ENCODE data around the gene ADGRF1. TPM values are rescaled to one million over a fixed set of nuclear protein-coding genes. Genes with fewer than 3 reads are reported as not detected.

The ADGRF1 gene
- total RNA-seq, 1 experiment from 2014 or later: 104 TPM

GRCh38 chr6:47026679-47027078, 15.5 kb downstream of the ADGRF1 start:
- no peak for TF ChIP-seq CTCF (conservative IDR thresholded peaks at IDR 0.05; ENCODE audit: low read depth, low read length)
- TF ChIP-seq EZH2phosphoT487 (IDR thresholded peaks at IDR 0.05; ENCODE audit: borderline replicate concordance, low read length): no peak
- no peak for TF ChIP-seq EZH2 (IDR thresholded peaks at IDR 0.05; ENCODE audit: low read length, unreplicated experiment)
- ChIA-PET POLR2A (ENCODE audit: unreplicated experiment) (no interaction called here), CTCF (no interaction called here)
- H3K9ac ChIP-seq (ENCODE audit: low read length): no peak overlapping the region
- H3K36me3 ChIP-seq (ENCODE audit: low read depth, low read length): peaks cover 73% of the 10 kb centered on the region
- BruUV-seq (replicated peaks): no TSS peak
- no peaks in the 10 kb centered on the region for H3K9me3 ChIP-seq (ENCODE audit: low read length)
- no peak overlapping the region for H3K27ac ChIP-seq (ENCODE audit: low read length)
- no peaks in the 10 kb centered on the region for H3K27me3 ChIP-seq (ENCODE audit: low read length)
- no peaks in the 10 kb centered on the region for H3K9me2 ChIP-seq (replicated peaks; ENCODE audit: low read length)
- no peaks in the 10 kb centered on the region for H4K20me1 ChIP-seq (ENCODE audit: low read length)
- no peak overlapping the region for H3K4me3 ChIP-seq (ENCODE audit: low read length)
- ATAC-seq (no peak), DNase-seq (no peak)
- no peaks in the 10 kb centered on the region for H3F3A ChIP-seq (ENCODE audit: low read length, unreplicated experiment)
- H2AFZ ChIP-seq (ENCODE audit: low read length): no peak overlapping the region
- intact Hi-C loops (cut with micrococcal nuclease): no loop called here
- H3K4me2 ChIP-seq (ENCODE audit: low read length): no peak overlapping the region
- H3K4me1 ChIP-seq (ENCODE audit: insufficient read depth, low read length): no peaks in the 10 kb centered on the region
- H3K79me2 ChIP-seq (ENCODE audit: low read length): peaks cover 30% of the 10 kb centered on the region

- POLR2A ChIA-PET (ENCODE audit: unreplicated experiment): no interaction called here
- ATAC-seq: no peak
- no peaks in the 10 kb centered on the region for H3K9me2 ChIP-seq (replicated peaks; ENCODE audit: low read length)
Measured at GRCh38 chr6:47023573-47023972, 18.6 kb downstream of the ADGRF1 start.

GRCh38 chr6:47022191-47022590, 19.9 kb downstream of the ADGRF1 start:
- ChIA-PET POLR2A (ENCODE audit: unreplicated experiment) (no interaction called here), CTCF (no interaction called here)
- ATAC-seq: no peak
- no peaks in the 10 kb centered on the region for H3K9me3 ChIP-seq (ENCODE audit: low read length)
- H3K79me2 ChIP-seq (ENCODE audit: low read length): no peaks in the 10 kb centered on the region
- H4K20me1 ChIP-seq (ENCODE audit: low read length): no peaks in the 10 kb centered on the region
- H3K4me1 ChIP-seq (ENCODE audit: insufficient read depth, low read length): no peaks in the 10 kb centered on the region
- H3K27ac ChIP-seq (ENCODE audit: low read length): no peak overlapping the region
- TF ChIP-seq EZH2 (IDR thresholded peaks at IDR 0.05; ENCODE audit: low read length, unreplicated experiment): no peak
- TF ChIP-seq CTCF (conservative IDR thresholded peaks at IDR 0.05; ENCODE audit: low read depth, low read length): no peak
- TF ChIP-seq EZH2phosphoT487 (IDR thresholded peaks at IDR 0.05; ENCODE audit: borderline replicate concordance, low read length): no peak
- H3F3A ChIP-seq (ENCODE audit: low read length, unreplicated experiment): no peaks in the 10 kb centered on the region
- no TSS peak for BruUV-seq (replicated peaks)
- no peak overlapping the region for H3K9ac ChIP-seq (ENCODE audit: low read length)
- H3K4me3 ChIP-seq (ENCODE audit: low read length): no peak overlapping the region
- no peaks in the 10 kb centered on the region for H3K9me2 ChIP-seq (replicated peaks; ENCODE audit: low read length)
- H3K36me3 ChIP-seq (ENCODE audit: low read depth, low read length): peaks cover 84% of the 10 kb centered on the region
- H3K27me3 ChIP-seq (ENCODE audit: low read length): no peaks in the 10 kb centered on the region
- no peak overlapping the region for H2AFZ ChIP-seq (ENCODE audit: low read length)
- DNase-seq: no peak
- no peak overlapping the region for H3K4me2 ChIP-seq (ENCODE audit: low read length)
- intact Hi-C loops (cut with micrococcal nuclease): no loop called here

More at GRCh38 chr6:47023573-47023972, 18.6 kb downstream of the ADGRF1 start:
- H4K20me1 ChIP-seq (ENCODE audit: low read length): no peaks in the 10 kb centered on the region
- intact Hi-C loops (cut with micrococcal nuclease): no loop called here
- H3K79me2 ChIP-seq (ENCODE audit: low read length): peaks cover 4% of the 10 kb centered on the region; the same call in 1 of the 2 replicates
- no peaks in the 10 kb centered on the region for H3F3A ChIP-seq (ENCODE audit: low read length, unreplicated experiment)
- no peak overlapping the region for H3K9ac ChIP-seq (ENCODE audit: low read length)
- CTCF ChIA-PET: no interaction called here
- H3K9me3 ChIP-seq (ENCODE audit: low read length): no peaks in the 10 kb centered on the region
- TF ChIP-seq CTCF (conservative IDR thresholded peaks at IDR 0.05; ENCODE audit: low read depth, low read length) (no peak), EZH2phosphoT487 (IDR thresholded peaks at IDR 0.05; ENCODE audit: borderline replicate concordance, low read length) (no peak), EZH2 (IDR thresholded peaks at IDR 0.05; ENCODE audit: low read length, unreplicated experiment) (no peak)
- no peak overlapping the region for H3K4me3 ChIP-seq (ENCODE audit: low read length)
- H3K27ac ChIP-seq (ENCODE audit: low read length): no peak overlapping the region
- no peaks in the 10 kb centered on the region for H3K4me1 ChIP-seq (ENCODE audit: insufficient read depth, low read length)
- no peak overlapping the region for H2AFZ ChIP-seq (ENCODE audit: low read length)
- no TSS peak for BruUV-seq (replicated peaks)
- H3K36me3 ChIP-seq (ENCODE audit: low read depth, low read length): peaks cover 85% of the 10 kb centered on the region
- no peak for DNase-seq
- no peak overlapping the region for H3K4me2 ChIP-seq (ENCODE audit: low read length)
- H3K27me3 ChIP-seq (ENCODE audit: low read length): no peaks in the 10 kb centered on the region

All from PC-3 (cell line).